Stimulated activated CD4-positive, alpha-beta T cell treated with anti-CD3 and anti-CD28 coated beads, Interleukin-4, amount 100 ng/mL, for 48 hours (primary cell): ENCODE results near the gene SHISA3.
"Not testable (repeated sequence)": the region's sequence is repeated elsewhere in the genome, so short reads cannot be mapped to it uniquely, and the experiment has no call there.

Experiments used
- DNase-seq, 2 donors: peaks; one replicate each; pipeline ENCODE4 v3.0.0-alpha.2; 2020; ENCODE audit warnings: low read depth in 2 of 2

Gene SHISA3

DNA sequence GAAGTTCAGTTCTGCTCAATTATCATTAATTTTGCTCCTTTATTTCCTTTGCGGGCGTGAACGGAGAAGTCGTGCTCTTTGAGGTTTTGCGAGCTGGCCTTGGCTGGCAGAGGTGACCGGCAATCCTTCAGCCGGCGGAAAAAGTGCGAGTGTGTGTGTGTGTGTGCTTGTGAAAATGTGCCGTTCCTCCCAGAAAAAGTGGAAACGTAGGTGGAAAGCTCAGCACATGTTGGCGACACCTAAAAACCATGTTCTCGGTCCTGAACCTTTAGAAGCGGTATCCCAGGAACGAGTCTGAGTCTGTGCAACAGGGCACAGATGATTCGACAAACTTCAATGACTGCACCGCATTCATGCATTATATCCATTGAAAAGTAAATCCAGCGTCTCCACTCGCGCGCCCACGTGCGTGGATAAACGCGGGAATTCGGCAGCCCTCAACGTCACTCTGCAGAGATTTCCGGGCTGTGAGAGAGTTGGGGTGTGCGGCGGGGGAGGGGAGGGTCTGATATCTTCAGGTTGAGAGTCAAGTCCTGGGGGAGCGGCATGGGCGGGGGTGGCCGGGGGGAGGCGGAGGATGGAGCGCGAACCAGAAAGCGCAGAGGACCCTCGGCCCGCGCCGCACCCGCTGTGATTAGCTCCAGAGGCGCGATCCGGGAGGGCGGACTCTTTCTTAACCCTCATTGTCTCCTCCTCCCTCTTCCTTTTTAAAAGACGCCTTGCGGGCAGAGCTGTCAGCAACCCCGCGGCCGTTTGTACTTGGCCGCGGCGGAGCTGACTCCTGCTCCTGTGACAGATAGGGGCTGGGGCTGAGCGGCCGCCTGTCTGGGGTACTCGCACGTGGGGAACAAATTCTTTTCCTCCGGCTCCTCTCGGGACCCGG, at the start of gene SHISA3:
Gene SHISA3 (plus strand): TSS at position 737 of the 883 bp plus-strand sequence. CDS start 569 bp downstream, outside the sequence.
- no peak for DNase-seq

DNA sequence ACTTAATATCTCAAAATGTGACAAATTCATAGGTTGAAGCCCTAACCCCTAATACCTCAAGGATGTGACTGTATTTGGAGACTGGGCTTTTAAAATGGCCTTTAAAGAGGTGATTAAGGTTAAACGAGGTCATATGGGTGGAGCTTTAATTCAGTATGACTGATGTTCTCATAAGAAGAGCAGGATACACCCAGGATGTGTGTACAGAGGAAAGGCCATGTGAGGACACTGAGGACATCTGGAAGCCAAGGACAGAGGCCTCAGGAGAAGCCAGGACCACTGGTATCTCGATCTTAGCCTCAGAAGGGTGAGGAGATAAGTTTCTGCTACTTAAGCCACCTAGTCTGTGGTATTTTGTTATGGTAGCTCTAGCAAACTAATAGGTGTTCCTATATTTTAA, 49.0 kb upstream of the SHISA3 start:
- DNase-seq, result no peak

DNA sequence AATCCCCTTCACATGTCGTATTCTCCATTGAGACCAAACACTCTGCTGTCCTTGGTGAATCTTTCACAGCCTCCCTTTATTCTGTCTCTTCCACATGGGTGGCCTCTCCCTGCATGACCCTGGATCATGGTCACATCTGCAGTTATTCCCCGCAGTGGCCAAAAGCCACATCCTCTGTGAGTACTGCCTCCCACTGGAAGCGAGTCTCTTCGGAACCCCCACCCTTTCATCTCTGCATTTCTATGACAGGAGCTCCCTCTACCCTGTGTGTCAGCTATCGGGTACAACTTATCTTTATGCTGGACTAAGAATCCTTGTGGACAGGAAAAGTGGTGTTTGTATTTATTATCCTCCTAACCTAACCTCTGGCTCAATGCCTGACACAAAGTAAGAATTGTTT, 48.6 kb upstream of the SHISA3 start:
- no peak for DNase-seq

DNA sequence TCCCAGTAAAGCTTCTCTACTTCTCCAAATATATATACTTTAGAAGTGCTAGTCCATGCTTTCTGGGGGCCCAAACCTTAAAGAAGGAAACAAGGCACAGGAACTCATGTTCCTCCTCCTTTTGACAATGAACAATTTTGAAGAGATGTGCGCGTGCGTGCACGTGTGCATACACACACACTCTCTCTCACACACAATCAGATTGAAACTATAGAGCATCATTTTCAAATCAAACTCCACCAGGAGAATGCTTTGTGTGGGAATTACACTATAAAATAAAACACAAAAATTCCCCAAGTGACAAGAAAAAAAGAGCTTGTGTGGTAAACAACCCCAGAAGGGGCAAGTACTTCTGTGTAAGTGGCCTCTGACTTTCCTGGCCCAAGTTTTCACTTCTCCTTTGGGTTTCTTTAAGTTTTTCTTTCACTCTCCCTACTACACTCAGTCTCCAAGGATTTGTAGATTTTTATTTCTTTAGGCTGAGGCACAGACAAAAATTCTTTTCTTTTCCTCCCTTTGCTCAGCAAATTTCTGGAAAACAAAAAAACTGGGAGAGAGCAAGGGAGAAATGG, 46.6 kb upstream of the SHISA3 start:
- no peak for DNase-seq

DNA sequence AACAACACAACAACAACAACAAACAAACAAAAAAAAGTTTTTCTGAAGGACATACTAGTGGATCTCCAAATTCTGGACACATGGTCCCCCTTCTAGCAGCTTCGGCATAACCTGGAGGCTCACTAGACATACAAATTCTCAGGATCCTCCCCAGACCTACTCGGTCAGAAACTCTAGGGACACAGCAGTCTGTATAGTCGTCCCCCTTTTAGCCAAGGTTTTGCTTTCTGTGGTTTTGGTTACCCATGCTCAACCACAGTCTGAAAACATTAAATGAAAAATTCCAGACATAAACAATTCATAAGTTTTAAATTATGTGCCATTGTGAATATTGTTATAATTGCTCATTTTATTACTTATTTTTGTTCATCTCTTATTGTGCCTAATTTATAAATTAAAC, 45.2 kb upstream of the SHISA3 start:
- no peak for DNase-seq

DNA sequence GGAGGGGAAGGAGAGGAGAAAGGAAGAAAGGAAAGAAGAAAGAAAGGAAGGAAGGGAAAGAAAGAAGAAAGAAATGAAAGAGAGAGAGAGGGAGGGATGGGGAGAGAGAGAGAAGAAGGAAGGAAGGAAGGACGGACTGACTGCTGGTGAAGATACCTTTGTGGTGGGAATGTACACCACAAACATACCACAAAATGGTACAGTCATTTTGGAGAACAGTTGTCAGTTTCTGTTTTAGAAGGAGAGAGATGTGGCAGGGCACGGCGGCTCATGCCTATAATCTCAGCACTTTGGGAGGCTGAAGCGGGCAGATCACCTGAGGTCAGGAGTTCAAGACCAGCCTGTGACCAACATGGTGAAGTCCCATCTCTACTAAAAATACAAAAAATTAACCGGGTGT, 40.0 kb upstream of the SHISA3 start:
- DNase-seq, result no peak

DNA sequence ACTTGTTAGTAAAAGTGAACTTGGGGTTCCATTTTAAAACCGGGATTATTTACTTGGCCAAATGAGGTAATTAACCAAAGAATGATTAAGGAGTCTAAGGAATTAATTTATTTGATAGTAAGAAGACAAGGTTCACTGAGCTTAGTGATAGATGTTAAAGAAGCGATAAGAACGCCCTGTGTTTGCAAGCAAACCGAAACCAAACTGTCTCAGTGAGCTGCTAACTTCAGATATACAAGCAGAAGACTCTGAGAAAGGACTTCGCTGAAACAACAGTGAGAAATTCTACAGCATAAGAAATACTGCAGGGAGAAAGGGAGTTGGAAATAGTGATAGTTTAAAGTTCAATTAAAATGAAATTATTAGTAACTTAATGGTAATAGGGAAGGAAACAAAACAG, 37.6 kb upstream of the SHISA3 start:
- DNase-seq, result no peak

DNA sequence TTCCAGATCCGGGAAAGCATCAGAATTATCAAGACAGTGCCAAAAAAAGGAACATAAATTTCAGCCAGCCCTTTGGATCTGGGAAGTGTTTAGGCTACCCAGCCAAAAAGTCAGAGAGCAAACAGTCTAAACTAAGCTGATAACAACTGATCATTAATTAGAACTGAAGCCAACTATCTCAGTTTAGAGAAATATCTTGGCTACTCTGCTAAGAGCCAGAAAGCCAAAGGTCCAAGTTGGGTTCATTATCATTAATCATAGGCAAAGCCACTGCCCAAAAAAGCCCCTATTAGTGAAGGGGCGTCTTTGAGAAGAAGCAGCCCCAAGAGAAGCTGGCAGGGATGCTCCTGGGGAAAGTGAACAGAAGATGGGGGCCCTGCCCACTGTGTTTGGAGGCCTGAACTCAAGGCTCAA, 37.0 kb upstream of the SHISA3 start:
- DNase-seq, result no peak

DNA sequence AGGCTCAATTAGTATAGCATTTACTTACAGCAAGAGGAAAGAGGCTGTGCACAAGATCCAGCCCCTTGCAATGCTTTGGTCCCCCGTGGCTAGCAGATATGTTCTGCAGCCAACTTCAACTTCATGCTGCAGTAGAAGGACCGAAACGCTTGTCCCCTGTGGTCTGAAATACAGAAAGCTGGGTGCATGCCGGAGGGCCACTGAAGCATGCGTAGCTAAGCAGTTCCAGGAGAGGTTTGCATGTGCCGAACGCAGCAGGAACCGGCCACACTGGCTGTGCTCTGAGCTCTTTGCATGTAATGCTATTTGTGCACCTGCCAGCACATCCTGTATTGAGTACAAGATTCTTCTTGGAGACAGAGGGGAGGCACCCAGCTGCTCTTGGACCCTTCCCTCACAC, 35.8 kb upstream of the SHISA3 start:
- no peak for DNase-seq

DNA sequence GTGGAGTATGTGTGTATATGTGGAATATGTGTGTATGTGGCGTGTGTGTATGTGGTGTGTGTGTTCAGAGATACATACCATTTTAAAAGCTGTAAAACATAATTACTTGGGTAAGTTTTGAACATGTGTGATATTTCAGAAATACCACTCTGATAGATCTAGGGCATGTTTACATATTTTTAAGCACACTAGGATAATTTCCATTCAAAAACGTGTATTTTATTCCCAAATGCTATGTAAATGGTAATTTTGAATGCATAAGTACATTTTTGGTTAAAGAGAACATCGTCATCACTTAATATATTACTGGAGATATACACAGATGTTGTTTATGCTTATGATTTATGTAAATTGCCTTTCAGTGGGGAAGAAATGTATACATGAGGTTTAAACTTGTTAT, 34.7 kb upstream of the SHISA3 start:
- no peak for DNase-seq

DNA sequence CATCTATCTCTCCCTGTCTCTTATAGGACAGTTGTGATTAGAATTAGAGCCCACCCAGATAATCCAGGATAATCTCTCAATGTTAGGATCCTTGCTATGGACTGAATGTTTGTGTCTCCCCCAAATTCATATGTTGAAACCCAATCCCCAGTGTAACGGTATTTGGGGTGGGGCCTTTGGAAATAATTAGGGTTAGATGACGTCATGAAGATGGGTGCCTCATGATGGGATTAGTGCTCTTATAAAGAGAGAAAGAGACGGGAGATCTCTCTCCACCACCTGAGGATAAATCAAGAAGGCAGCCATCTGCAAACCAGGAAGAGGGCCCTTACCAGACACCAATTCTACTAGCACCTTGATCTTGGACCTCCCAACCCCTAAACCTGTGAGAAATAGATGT, 33.7 kb upstream of the SHISA3 start:
- DNase-seq, result no peak

DNA sequence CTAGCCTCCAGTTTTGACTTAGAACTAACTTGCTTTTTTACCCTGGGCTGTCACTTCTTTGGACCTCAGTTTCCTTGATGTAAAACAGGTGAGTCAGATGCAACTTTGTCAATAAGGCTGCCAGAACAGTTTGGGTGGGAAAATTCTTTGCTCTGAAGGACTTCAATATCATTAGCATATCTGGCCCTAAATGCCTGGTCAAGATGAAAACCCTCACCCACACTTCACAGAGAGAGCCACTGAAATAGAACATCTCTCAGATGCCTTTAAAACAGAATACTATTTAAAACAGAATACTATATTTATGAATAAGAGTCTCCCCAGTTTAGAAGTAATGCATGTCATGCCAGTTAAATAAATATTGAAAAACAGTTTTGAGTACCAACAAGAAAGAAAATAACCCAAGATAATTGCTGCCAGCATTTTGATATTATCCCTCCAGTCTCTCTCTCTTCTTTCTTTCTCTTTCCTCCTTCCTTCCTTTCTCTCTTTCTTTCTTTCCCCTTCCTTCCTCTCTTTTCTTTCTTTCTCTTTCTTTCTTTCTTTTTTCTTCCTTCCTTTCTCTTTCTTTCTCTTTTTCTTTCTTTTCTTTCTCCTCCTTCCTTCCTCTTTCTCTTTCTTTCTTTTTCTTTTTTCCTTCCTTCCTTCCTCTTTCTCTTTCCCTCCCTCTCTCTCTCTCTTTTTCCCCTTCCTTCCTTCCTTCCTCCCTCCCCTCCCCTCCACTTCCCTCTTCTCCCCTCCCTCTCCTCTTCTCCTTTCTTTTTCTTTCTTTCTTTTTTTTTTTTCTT, 32.8 kb upstream of the SHISA3 start:
- DNase-seq, result no peak

DNA sequence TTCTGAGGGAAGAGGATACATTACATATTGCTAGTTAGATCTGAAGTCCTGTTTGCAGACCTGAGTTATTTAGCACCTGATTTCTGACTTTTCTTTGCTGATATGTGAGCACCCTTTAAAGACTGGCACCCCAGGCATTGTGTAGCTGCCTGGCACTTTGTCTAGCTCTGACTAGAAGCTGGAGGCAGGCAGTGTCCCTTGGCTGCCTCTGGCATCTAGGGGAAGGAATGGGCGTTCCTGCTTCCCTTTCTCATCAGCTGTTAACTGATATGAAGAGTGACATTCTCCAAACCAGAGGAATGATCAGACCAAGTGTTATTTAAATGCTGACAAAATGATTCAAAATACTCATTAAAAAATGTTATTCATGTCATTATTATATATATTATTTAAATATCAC, 30.3 kb upstream of the SHISA3 start:
- DNase-seq, result no peak

DNA sequence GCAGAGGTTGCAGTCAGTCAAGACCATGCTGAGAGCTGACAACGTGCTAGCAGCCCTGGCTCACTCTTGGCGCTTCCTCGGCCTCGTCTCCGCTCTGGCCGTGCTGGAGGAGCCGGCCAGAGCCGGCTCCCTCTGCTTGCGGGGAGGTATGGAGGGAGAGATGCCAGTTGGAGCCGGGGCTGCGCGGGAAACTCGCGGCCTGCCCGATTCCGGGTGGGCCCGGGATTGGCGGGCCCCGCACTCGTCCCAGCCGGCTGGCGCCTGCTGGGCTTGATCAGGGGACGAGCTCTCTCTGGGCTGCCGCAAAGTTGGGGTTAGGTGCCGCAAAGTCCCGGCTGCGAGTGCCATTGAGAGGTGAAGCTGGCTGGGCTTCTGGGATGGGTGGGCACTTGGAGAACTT, 27.8 kb upstream of the SHISA3 start:
- DNase-seq, result no peak

DNA sequence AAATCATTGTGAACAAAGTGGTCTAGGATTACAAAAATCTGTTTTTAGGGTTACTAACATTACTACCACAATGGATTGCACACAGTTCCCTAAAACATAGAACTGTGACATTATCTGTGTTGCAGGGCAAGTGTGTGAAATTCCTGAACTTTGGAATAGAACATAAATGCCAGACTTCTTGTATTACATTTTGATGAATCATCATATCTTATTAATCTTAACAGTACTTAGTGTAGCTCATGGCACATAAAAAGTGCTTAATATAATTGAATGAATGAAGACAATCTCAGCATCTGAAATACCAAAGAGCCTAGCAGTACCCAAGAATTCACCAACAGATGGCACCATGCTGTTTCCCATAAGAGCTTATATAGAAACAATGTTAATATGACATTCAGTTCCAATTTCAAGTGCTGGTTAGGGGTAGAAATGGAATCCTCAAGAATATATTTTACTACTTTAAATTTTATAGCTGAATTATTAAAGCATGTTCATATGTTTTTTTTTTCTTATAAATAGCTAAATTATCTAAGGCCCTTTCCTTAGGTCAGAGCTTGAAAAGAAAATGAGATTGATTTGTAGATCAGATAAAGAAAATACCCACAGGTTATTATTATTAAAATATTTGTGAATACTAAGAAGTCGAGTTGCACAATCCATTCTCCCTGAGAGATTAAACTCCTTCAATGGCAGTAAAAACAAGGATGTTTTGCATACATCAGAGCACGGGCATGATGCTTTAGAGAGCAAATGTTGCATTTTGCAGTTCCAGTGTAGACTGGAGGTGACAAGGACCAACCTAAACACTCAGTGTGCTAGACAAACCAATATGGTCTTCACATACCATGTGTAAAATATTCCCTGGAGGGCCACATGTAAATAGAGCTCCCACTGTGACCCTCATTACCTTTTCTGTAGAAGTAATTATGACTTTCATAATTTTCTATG, 25.7 kb upstream of the SHISA3 start:
- no peak for DNase-seq

DNA sequence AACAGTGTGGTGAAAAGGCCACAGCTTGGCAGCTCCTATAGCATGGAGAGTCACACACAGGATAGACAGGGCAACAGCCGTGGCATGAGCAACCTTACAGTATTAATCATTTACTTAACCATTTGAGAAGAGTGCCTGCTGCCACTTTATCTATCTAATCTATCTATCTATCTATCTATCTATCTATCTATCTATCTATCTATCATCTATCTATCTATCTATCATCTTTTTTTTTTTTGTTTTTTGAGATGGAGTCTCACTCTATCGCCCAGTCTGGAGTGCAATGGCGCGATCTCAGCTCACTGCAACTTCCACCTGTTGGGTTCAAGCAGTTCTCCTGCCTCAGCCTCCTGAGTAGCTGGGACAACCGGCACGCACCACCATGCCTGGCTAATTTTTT, 25.0 kb upstream of the SHISA3 start:
- not testable (repeated sequence) for DNase-seq

DNA sequence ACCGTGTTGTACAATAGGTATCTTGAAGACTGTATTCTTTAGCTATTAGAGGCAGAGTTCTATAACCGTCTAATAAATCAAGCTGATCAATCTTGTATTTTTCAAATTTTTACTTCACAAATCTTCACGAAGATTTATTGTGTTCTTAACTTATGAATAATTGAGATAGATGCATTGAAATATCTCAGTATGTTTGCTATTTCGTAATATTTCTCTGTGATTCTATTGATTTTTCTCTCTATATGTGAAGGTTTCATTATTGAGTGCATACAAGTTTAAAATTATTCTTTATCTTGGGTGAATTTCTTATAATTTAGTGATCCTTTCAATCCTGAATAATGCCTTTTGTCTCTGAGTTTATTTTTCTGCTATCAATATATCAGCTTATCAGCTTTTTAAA, 19.8 kb upstream of the SHISA3 start:
- no peak for DNase-seq

DNA sequence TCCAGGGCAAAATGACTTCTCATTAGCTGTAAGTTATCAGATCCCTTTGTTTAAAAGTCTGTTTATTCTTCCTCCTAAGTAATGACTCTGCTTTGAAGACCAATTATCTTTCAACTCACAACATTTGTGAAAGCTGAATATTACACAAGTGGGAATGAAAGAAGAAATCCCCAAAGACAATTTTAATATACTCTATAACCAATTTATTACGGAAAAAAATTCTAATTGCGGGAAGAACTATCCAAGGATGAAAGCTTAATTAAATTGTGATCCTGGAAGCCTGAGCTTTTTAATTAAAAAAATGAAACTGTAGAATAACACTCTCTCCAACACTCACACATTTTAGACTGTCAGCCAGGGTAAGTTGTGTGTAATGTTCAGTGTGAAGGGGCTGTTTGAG, 15.6 kb upstream of the SHISA3 start:
- DNase-seq, result no peak

DNA sequence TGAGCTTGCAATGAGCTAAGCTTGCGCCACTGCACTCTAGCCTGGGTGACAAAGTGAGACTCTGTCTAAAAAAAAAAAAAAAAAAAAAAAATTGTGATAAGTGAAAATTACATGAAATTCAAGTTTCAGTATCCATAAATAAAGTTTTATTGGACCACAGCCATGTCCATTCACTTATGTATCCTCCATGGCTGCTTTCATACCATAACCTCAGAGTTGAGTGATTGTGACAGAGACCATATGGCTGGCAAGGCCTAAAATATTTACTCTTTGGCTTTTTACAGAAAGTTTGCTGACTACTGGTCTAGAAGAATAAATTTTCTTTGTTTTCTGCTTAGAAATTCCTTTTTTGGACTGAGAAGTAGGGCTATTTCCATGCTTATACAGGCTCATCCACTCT, 11.8 kb upstream of the SHISA3 start:
- no peak for DNase-seq

DNA sequence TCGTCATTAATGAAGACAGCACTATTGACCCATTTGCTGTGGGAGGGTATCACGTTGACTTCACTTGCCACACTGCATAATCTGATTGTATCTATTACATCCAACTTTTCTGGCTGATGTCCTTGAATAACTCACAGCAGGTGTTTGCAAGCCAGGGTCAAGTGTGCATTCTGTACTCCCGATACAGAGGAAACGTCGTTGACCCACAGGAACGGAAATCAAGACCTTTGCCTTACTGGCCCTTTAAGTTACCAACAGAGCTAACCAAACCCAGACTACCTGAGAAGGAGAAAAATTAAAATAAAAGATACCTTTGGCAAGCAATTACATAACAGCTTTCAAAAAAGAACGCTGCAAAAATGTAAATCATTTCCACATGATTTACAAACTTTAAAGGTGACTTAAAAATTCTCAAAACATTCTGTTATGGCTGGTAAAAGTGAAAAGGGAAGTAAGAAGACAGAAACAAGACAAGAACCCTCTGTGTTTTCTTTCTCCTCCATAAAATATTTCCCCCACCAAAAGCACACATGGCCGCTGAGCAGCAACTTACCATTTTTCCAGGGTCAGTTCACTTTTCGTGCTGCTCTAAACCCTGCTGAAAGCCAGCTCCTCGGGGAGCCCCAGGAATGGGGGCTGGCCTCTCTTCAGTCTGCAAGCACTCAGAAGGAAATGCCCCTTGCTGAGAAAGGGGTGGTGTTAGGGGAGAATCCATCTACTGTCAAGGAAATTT, 6.5 kb upstream of the SHISA3 start:
- DNase-seq, result no peak

DNA sequence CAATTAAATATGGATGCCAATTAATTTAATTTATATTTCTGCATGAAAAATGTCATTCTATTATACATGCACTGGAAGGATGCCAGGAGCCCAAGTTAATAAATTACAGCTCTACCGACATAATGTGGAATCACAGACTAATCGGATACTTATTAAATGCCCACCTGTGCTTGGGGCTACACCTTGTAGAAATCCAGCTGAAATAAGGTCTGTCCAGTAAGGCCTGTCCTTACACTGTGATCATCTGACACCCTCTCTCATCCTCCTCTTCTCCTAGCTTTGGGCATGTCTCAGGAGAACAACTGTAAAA, 6.0 kb upstream of the SHISA3 start:
- no peak for DNase-seq
